ENCODE measurements around the gene ITK. TPM values are rescaled to one million over a fixed set of nuclear protein-coding genes. Genes with fewer than 3 reads are reported as not detected.

ITK gene
- total and polyA plus RNA-seq, 2 donors (not counting 3 experiments of a cell fraction or from before 2014, with no cell fraction given), result not detected

GRCh38 chr5:157278319-157279037 lies 97.8 kb downstream of the ITK start:
- Histone ChIP-seq H3K9me3 (replicated peaks; ENCODE audit: control insufficient read depth, insufficient read depth, low read length) (no peaks in the 10 kb centered on the region), H3K36me3 (ENCODE audit: control insufficient read depth in 2 of 2, extremely low read depth in 1 of 2, insufficient read depth in 2 of 2, low read length in 2 of 2) (no peaks in the 10 kb centered on the region), H3K9me1 (replicated peaks; ENCODE audit: control insufficient read depth, extremely low read depth, insufficient read depth, low read length) (no peaks in the 10 kb centered on the region), H3K4me1 (ENCODE audit: control insufficient read depth, extremely low read depth, insufficient read depth, low read length) (no peaks in the 10 kb centered on the region), H3K4me3 (replicated peaks in 1 of 3; ENCODE audit: insufficient read depth in 1 of 3, low read depth in 1 of 3, low read length in 3 of 3) (no peak overlapping the region), H2AFZ (ENCODE audit: low read depth, low read length) (no peak overlapping the region), H3K27me3 (ENCODE audit: control insufficient read depth in 2 of 2, insufficient read depth in 2 of 2, low read length in 2 of 2) (no peaks in the 10 kb centered on the region), H4K20me1 (replicated peaks; ENCODE audit: control insufficient read depth, extremely low read depth, insufficient read depth, low read length) (no peaks in the 10 kb centered on the region), H3K79me2 (ENCODE audit: control insufficient read depth, insufficient read depth, low read length) (no peaks in the 10 kb centered on the region), H3K27ac (ENCODE audit: insufficient read depth, low read depth, low read length) (no peak overlapping the region), H3K9ac (replicated peaks; ENCODE audit: extremely low read depth, insufficient read depth, low read length) (no peak overlapping the region), H3K4me2 (ENCODE audit: insufficient read depth, low read length) (no peak overlapping the region)
- CTCF ChIA-PET, result interaction anchor here (1.4 kb wide), 1 partner anchor 24 kb away, joined by 4 read pairs; no protein-coding TSS in a partner anchor
- intact Hi-C loops (cut with micrococcal nuclease) (no loop called here), dilution Hi-C loops (cut with MboI; ENCODE audit: extremely low pct_ligation_motif_present, low sequenced_read_pairs) (no loop called here)
- POLR2A ChIA-PET, result no interaction called here
- DNase-seq (ENCODE audit: low read depth, low spot score) (no peak), FAIRE-seq (no peak)
- no peak for TF ChIP-seq FOS (IDR thresholded peaks at IDR 0.05; ENCODE audit: borderline replicate concordance, insufficient read depth, low read length)
- no peak for TF ChIP-seq JUN (IDR thresholded peaks at IDR 0.05; ENCODE audit: borderline replicate concordance, insufficient read depth, insufficient read length, low read depth)
- TF ChIP-seq MYC (IDR thresholded peaks at IDR 0.05; ENCODE audit: low read depth, low read length), result no peak
- TF ChIP-seq EZH2 (IDR thresholded peaks at IDR 0.05; ENCODE audit: borderline replicate concordance, low read depth, low read length, severe bottlenecking), result no peak
- TF ChIP-seq POLR2A (IDR thresholded peaks at IDR 0.05; ENCODE audit: low read depth, low read length), result no peak
- no peak for TF ChIP-seq CTCF (IDR thresholded peaks at IDR 0.05; ENCODE audit: extremely low read depth in 1 of 2, insufficient read depth in 1 of 2, low read depth in 1 of 2, low read length in 2 of 2)
- no peak for TF ChIP-seq MAX (IDR thresholded peaks at IDR 0.05; ENCODE audit: insufficient read depth, insufficient read length)
- TF ChIP-seq POLR2AphosphoS5 (IDR thresholded peaks at IDR 0.05; ENCODE audit: insufficient read depth, low read depth, low read length), result no peak
- TF ChIP-seq GATA2 (IDR thresholded peaks at IDR 0.05; ENCODE audit: insufficient read depth, insufficient read length, low read depth, low read length), result no peak
- BruUV-seq (replicated peaks), result no TSS peak

Measured in endothelial cell of umbilical vein (primary cell).